Measurements from ENCODE around the gene ATP5MC3. TPM values are rescaled to one million over a fixed set of nuclear protein-coding genes. Genes with fewer than 3 reads are reported as not detected.
A peak's percentile ranks its signal among the peaks of the same experiment; 100 is the strongest.

Gene ATP5MC3
- polyA plus RNA-seq, 1 donor from 2014 or later, result 310 TPM

GRCh38 chr2:175181877-175182308 is 383 bp upstream of the ATP5MC3 start:
- peaks cover 12 to 15% (median 12%) of the 10 kb centered on the region in 3 donors for H3K4me1 Mint-ChIP-seq
- H3K27ac Mint-ChIP-seq, result peak overlapping the region; percentile 56 to 98 (median 96)
- H3K4me3 Mint-ChIP-seq, result peak overlapping the region; percentile 63 to 96 (median 92)
- H3K27me3 Mint-ChIP-seq, result no peaks in the 10 kb centered on the region
- peaks cover 5% of the 10 kb centered on the region for H3K36me3 Mint-ChIP-seq
- H3K9me3 Mint-ChIP-seq, result peaks cover 0 to 3% (median 0%) of the 10 kb centered on the region in 3 donors

- Mint-ChIP-seq H3K4me1 (peaks cover 12 to 21% (median 15%) of the 10 kb centered on the region in 3 donors), H3K27ac (peak overlapping the region; percentile 56 to 98 (median 96))
Measured at GRCh38 chr2:175180701-175181103, 808 bp downstream of the ATP5MC3 start.

GRCh38 chr2:175176624-175177023 is 4.9 kb downstream of the ATP5MC3 start:
- Mint-ChIP-seq H3K27me3 (no peaks in the 10 kb centered on the region), H3K4me3 (peak overlapping the region in 1 of 4 donors; percentile 20), H3K36me3 (peaks cover 7% of the 10 kb centered on the region), H3K9me3 (peaks cover 0 to 2% (median 0%) of the 10 kb centered on the region in 3 donors), H3K27ac (no peak overlapping the region), H3K4me1 (peaks cover 14 to 30% (median 17%) of the 10 kb centered on the region in 3 donors)

More at GRCh38 chr2:175180701-175181103, 808 bp downstream of the ATP5MC3 start:
- peaks cover 0 to 3% (median 0%) of the 10 kb centered on the region in 3 donors for H3K9me3 Mint-ChIP-seq
- H3K4me3 Mint-ChIP-seq, result peak overlapping the region; percentile 63 to 96 (median 92)
- peaks cover 5% of the 10 kb centered on the region for H3K36me3 Mint-ChIP-seq
- H3K27me3 Mint-ChIP-seq, result no peaks in the 10 kb centered on the region

- Mint-ChIP-seq H3K4me1 (peaks cover 15 to 26% (median 16%) of the 10 kb centered on the region in 3 donors), H3K27me3 (no peaks in the 10 kb centered on the region), H3K27ac (no peak overlapping the region), H3K9me3 (no peaks in the 10 kb centered on the region), H3K4me3 (no peak overlapping the region), H3K36me3 (peaks cover 3% of the 10 kb centered on the region)
Measured at GRCh38 chr2:175175896-175176295, 5.6 kb downstream of the ATP5MC3 start.

- Mint-ChIP-seq H3K9me3 (no peaks in the 10 kb centered on the region), H3K4me1 (peaks cover 13 to 20% (median 17%) of the 10 kb centered on the region in 3 donors), H3K36me3 (peaks cover 3% of the 10 kb centered on the region), H3K27me3 (no peaks in the 10 kb centered on the region), H3K27ac (no peak overlapping the region), H3K4me3 (no peak overlapping the region)
Measured at GRCh38 chr2:175175320-175175719, 6.2 kb downstream of the ATP5MC3 start.

- H3K27me3 Mint-ChIP-seq, result no peaks in the 10 kb centered on the region
- peaks cover 3% of the 10 kb centered on the region for H3K36me3 Mint-ChIP-seq
- peaks cover 28 to 33% (median 31%) of the 10 kb centered on the region in 3 donors for H3K4me1 Mint-ChIP-seq
- H3K4me3 Mint-ChIP-seq, result peak overlapping the region in 1 of 4 donors; percentile 64
- peak overlapping the region in 1 of 3 donors; percentile 65 for H3K27ac Mint-ChIP-seq
- H3K9me3 Mint-ChIP-seq, result no peaks in the 10 kb centered on the region
Measured at GRCh38 chr2:175170659-175171304, 10.7 kb downstream of the ATP5MC3 start.

GRCh38 chr2:175169191-175169590 is 12.3 kb downstream of the ATP5MC3 start:
- Mint-ChIP-seq H3K36me3 (peaks cover 3% of the 10 kb centered on the region), H3K4me1 (peaks cover 25 to 34% (median 31%) of the 10 kb centered on the region in 3 donors), H3K27ac (no peak overlapping the region), H3K9me3 (no peaks in the 10 kb centered on the region), H3K4me3 (peak overlapping the region; percentile 92 to 100 (median 96)), H3K27me3 (no peaks in the 10 kb centered on the region)

- Mint-ChIP-seq H3K4me1 (peaks cover 25 to 34% (median 27%) of the 10 kb centered on the region in 3 donors), H3K4me3 (peak overlapping the region; percentile 92 to 100 (median 96)), H3K27ac (peak overlapping the region; percentile 83 to 99 (median 93)), H3K9me3 (no peaks in the 10 kb centered on the region), H3K36me3 (peaks cover 3% of the 10 kb centered on the region), H3K27me3 (no peaks in the 10 kb centered on the region)
Measured at GRCh38 chr2:175168564-175168945, 13.0 kb downstream of the ATP5MC3 start.

- Mint-ChIP-seq H3K4me3 (peak within 1 kb of the TSS; percentile 92 to 100 (median 96)), H3K27me3 (no peaks in the 10 kb centered on the region), H3K9me3 (no peaks in the 10 kb centered on the region), H3K36me3 (peaks cover 3% of the 10 kb centered on the region), H3K27ac (peak within 1 kb of the TSS; percentile 83 to 99 (median 93)), H3K4me1 (peaks cover 23 to 31% (median 27%) of the 10 kb centered on the region in 3 donors)
Measured at GRCh38 chr2:175167792-175168563, 13.5 kb downstream of the ATP5MC3 start, which contains the start of gene ATF2. TSS of gene ATF2 (minus strand) at chr2:175168203. CDS start at chr2:175136443, 31,760 bp downstream.

- H3K36me3 Mint-ChIP-seq, result peaks cover 3% of the 10 kb centered on the region
- no peaks in the 10 kb centered on the region for H3K27me3 Mint-ChIP-seq
- peak overlapping the region; percentile 92 to 100 (median 96) for H3K4me3 Mint-ChIP-seq
- peaks cover 24 to 32% (median 28%) of the 10 kb centered on the region in 3 donors for H3K4me1 Mint-ChIP-seq
- H3K9me3 Mint-ChIP-seq, result no peaks in the 10 kb centered on the region
- H3K27ac Mint-ChIP-seq, result peak overlapping the region; percentile 83 to 99 (median 93)
Measured at GRCh38 chr2:175167076-175167791, 14.3 kb downstream of the ATP5MC3 start.

- Mint-ChIP-seq H3K9me3 (no peaks in the 10 kb centered on the region), H3K27me3 (no peaks in the 10 kb centered on the region), H3K27ac (peak overlapping the region in 1 of 3 donors; percentile 56), H3K4me3 (peak overlapping the region; percentile 48 to 100 (median 93)), H3K4me1 (peaks cover 31 to 34% (median 34%) of the 10 kb centered on the region in 3 donors), H3K36me3 (no peaks in the 10 kb centered on the region)
Measured at GRCh38 chr2:175166216-175166824, 15.2 kb downstream of the ATP5MC3 start.

GRCh38 chr2:175164235-175164634 is 17.3 kb downstream of the ATP5MC3 start:
- peaks cover 30 to 42% (median 32%) of the 10 kb centered on the region in 3 donors for H3K4me1 Mint-ChIP-seq
- H3K36me3 Mint-ChIP-seq, result peaks cover 5% of the 10 kb centered on the region
- no peaks in the 10 kb centered on the region for H3K27me3 Mint-ChIP-seq
- H3K27ac Mint-ChIP-seq, result no peak overlapping the region
- H3K9me3 Mint-ChIP-seq, result no peaks in the 10 kb centered on the region
- H3K4me3 Mint-ChIP-seq, result peak overlapping the region in 2 of 4 donors; percentile 58 to 92

- peaks cover 21 to 35% (median 28%) of the 10 kb centered on the region in 3 donors for H3K4me1 Mint-ChIP-seq
- H3K36me3 Mint-ChIP-seq, result peaks cover 6% of the 10 kb centered on the region
- no peak overlapping the region for H3K4me3 Mint-ChIP-seq
Measured at GRCh38 chr2:175158894-175159293, 22.6 kb downstream of the ATP5MC3 start.

GRCh38 chr2:175156534-175156933 is 25.0 kb downstream of the ATP5MC3 start:
- Mint-ChIP-seq H3K4me3 (no peak overlapping the region), H3K9me3 (no peaks in the 10 kb centered on the region), H3K27me3 (no peaks in the 10 kb centered on the region), H3K36me3 (peaks cover 7% of the 10 kb centered on the region), H3K27ac (no peak overlapping the region), H3K4me1 (peaks cover 21 to 39% (median 30%) of the 10 kb centered on the region in 3 donors)

More at GRCh38 chr2:175158894-175159293, 22.6 kb downstream of the ATP5MC3 start:
- Mint-ChIP-seq H3K27ac (no peak overlapping the region), H3K9me3 (no peaks in the 10 kb centered on the region), H3K27me3 (no peaks in the 10 kb centered on the region)
